Osteoblast (primary cell): ENCODE data around the gene SH3RF1. TPM values are rescaled to one million over a fixed set of nuclear protein-coding genes. Genes with fewer than 3 reads are reported as not detected.

Experiments
- DNase-seq: peaks from one replicate; pipeline ENCODE4 v3.0.0; 2011; ENCODE audit warnings: low spot score, mixed read lengths; ENCODE audit not compliant: insufficient read length; ENCODE audit errors: missing footprints
- H2AFZ ChIP-seq: 2 replicates; pipeline ENCODE4 v1.6.0; 2011; ENCODE audit warnings: mild to moderate bottlenecking, low read length
- H3K27ac ChIP-seq: 2 replicates; pipeline ENCODE4 v1.5.1; 2011; ENCODE audit warnings: mild to moderate bottlenecking, low read depth, low read length, moderate library complexity
- H3K27me3 ChIP-seq: 2 replicates; pipeline ENCODE4 v1.6.0; 2012; ENCODE audit warnings: mild to moderate bottlenecking, control low read depth, inconsistent platforms, low read length, moderate library complexity; ENCODE audit not compliant: insufficient read depth
- H3K36me3 ChIP-seq: 2 replicates; pipeline ENCODE4 v1.5.1; 2011; ENCODE audit warnings: mild to moderate bottlenecking, low read length, control low read depth, moderate library complexity; ENCODE audit not compliant: insufficient read depth
- H3K4me1 ChIP-seq: 2 replicates; pipeline ENCODE4 v1.5.1; 2011; ENCODE audit warnings: mild to moderate bottlenecking, low read length, control low read depth, moderate library complexity; ENCODE audit not compliant: insufficient read depth
- H3K4me2 ChIP-seq: 2 replicates; pipeline ENCODE4 v1.6.0; 2011; ENCODE audit warnings: mild to moderate bottlenecking, low read length; ENCODE audit not compliant: insufficient read depth
- H3K4me3 ChIP-seq: fragments of 200-600 bp; sonication (generic); 3 replicates; pipeline ENCODE4 v1.5.1; 2012; ENCODE audit warnings: mild to moderate bottlenecking, low read length, inconsistent platforms; ENCODE audit not compliant: insufficient read depth
- H3K79me2 ChIP-seq: 2 replicates; pipeline ENCODE4 v1.6.0; 2012; ENCODE audit warnings: mild to moderate bottlenecking, low read length, control low read depth, inconsistent platforms; ENCODE audit not compliant: insufficient read depth
- H3K9me3 ChIP-seq: 2 replicates; pipeline ENCODE4 v1.5.1; 2011; ENCODE audit warnings: low read depth, low read length, control low read depth
- H4K20me1 ChIP-seq: 2 replicates; pipeline ENCODE4 v1.6.0; 2012; ENCODE audit warnings: mild to moderate bottlenecking, low read length, control low read depth; ENCODE audit not compliant: insufficient read depth
- total RNA-seq: library from RNA; depleted of rRNA; stranded (reverse); fragments of >200 nt; gene quantifications from 2 replicates; pipeline ENCODE4 v1.2.3, GENCODE V29; 2012
- TF ChIP-seq, protein P1 (sequence below): IDR thresholded peaks from 2 replicates; pipeline ENCODE4 v1.5.1; 2011; ENCODE audit warnings: mild to moderate bottlenecking, low read depth, low read length, moderate library complexity; ENCODE audit errors: extremely low read depth

The SH3RF1 gene
- total RNA-seq, 1 donor = 37.6 TPM

DNA sequence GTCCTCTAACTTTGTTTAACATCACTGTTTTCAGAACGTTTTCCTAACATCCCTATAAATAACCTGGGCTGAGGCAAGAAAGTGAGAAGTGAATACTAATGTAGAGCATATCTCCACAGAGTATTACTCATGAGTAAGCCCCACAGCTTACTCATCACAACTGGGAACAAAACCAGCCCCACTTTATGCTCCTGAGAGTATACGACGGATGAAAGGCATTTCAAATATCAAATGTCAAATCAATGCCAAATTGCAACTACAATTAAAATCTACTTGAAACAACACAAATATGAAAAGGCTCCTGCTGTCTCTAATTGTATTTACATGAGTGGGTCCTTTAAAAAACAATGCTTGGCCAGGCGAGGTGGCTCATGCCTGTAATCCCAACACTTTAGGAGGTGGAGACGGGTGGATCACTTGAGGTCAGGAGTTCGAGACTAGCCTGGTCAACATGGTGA lies 41.2 kb downstream of the SH3RF1 start:
- peak; percentile 52 for DNase-seq
- Histone ChIP-seq H3K4me3 (no peak overlapping the region), H3K79me2 (peaks cover 82% of the 10 kb centered on the region), H3K27me3 (no peaks in the 10 kb centered on the region), H3K9me3 (no peaks in the 10 kb centered on the region), H4K20me1 (peaks cover 33% of the 10 kb centered on the region), H2AFZ (no peak overlapping the region), H3K27ac (peak overlapping the region; percentile 71), H3K4me2 (peak overlapping the region; percentile 38), H3K4me1 (peaks cover 57% of the 10 kb centered on the region), H3K36me3 (peaks cover 28% of the 10 kb centered on the region)
- TF ChIP-seq, protein P1, sequence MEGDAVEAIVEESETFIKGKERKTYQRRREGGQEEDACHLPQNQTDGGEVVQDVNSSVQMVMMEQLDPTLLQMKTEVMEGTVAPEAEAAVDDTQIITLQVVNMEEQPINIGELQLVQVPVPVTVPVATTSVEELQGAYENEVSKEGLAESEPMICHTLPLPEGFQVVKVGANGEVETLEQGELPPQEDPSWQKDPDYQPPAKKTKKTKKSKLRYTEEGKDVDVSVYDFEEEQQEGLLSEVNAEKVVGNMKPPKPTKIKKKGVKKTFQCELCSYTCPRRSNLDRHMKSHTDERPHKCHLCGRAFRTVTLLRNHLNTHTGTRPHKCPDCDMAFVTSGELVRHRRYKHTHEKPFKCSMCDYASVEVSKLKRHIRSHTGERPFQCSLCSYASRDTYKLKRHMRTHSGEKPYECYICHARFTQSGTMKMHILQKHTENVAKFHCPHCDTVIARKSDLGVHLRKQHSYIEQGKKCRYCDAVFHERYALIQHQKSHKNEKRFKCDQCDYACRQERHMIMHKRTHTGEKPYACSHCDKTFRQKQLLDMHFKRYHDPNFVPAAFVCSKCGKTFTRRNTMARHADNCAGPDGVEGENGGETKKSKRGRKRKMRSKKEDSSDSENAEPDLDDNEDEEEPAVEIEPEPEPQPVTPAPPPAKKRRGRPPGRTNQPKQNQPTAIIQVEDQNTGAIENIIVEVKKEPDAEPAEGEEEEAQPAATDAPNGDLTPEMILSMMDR = no peak

DNA sequence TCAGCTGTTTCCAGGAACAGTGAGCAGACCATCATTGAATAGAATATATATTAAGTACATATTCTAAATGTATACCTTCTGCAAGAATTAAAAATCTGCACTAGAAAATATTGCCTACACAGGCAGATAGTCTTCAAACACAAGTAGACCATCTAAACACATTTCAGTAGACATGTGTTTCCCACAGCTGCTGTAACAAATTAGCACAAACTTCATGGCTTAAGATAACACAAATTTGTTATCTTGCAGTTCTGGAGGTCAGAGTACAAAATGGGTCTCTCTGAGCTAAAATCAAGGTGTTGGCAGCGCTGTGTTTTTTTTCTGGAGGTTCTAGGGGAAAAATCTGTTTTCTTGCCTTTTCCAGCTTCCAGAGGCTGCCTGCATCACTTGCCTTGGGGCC lies 42.7 kb downstream of the SH3RF1 start:
- no peaks in the 10 kb centered on the region for H3K9me3 ChIP-seq
- H2AFZ ChIP-seq = no peak overlapping the region
- H3K4me1 ChIP-seq = peaks cover 61% of the 10 kb centered on the region

DNA sequence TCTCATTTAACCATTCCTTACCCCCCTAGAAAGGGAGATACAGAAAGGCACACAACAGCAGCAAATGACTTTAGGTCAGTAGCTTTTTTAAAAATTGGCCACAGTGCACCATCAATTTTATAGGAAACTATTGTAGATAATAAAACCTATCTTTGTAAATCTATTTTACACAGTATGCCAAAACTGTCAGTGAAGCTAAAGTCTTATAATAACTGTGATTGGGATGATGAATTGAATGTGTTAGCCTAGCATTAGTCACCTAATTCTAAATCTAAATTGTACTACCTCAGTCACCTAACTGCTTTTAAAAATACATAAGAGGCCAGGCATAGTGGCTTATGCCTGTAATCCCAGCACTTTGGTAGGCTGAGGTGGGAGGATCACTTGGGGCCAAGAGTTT lies 44.2 kb downstream of the SH3RF1 start:
- Histone ChIP-seq H3K27me3 (no peaks in the 10 kb centered on the region), H3K4me1 (peaks cover 65% of the 10 kb centered on the region), H3K4me3 (no peak overlapping the region), H3K9me3 (no peaks in the 10 kb centered on the region), H3K27ac (peak overlapping the region; percentile 84), H4K20me1 (peaks cover 10% of the 10 kb centered on the region), H3K36me3 (peaks cover 33% of the 10 kb centered on the region), H3K4me2 (peak overlapping the region; percentile 69), H2AFZ (no peak overlapping the region), H3K79me2 (peaks cover 83% of the 10 kb centered on the region)
- TF ChIP-seq, protein P1 = no peak
- no peak for DNase-seq

More for the DNA sequence above, 42.7 kb downstream of the SH3RF1 start:
- Histone ChIP-seq H3K79me2 (peaks cover 83% of the 10 kb centered on the region), H3K4me2 (no peak overlapping the region), H3K4me3 (no peak overlapping the region), H3K27ac (peak overlapping the region; percentile 71), H3K36me3 (peaks cover 30% of the 10 kb centered on the region), H4K20me1 (peaks cover 23% of the 10 kb centered on the region), H3K27me3 (no peaks in the 10 kb centered on the region)
- no peak for DNase-seq
- TF ChIP-seq, protein P1 = no peak

DNA sequence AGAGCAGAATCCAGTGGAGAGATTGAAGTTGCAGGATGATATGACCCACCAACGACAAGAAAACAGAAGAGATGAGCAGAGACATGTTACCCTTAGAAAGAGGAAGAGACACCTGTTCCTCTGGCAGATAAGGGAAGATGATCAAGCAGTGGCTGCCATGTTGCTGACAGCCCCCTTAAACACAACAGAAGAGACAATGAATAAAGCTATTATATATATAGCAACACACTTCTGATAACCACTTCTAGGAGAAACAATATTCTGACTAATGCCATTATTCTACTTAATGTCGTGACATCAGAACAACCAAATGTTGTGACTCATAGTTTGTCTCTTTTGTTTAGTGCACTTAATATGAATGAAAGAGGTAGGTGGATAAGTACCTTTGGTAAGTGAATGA lies 44.9 kb downstream of the SH3RF1 start:
- Histone ChIP-seq H3K4me3 (no peak overlapping the region), H3K36me3 (peaks cover 37% of the 10 kb centered on the region)

More for the DNA sequence above, 44.9 kb downstream of the SH3RF1 start:
- Histone ChIP-seq H3K79me2 (peaks cover 84% of the 10 kb centered on the region), H3K27ac (peak overlapping the region; percentile 84), H3K27me3 (no peaks in the 10 kb centered on the region), H3K4me2 (peak overlapping the region; percentile 69), H2AFZ (no peak overlapping the region), H4K20me1 (peaks cover 11% of the 10 kb centered on the region), H3K4me1 (peaks cover 72% of the 10 kb centered on the region), H3K9me3 (no peaks in the 10 kb centered on the region)
- TF ChIP-seq, protein P1 = no peak
- DNase-seq = no peak
